Panc1 (cell line): ENCODE data around the gene SUPT6H.

Source experiments
- SIN3A ChIP-seq: IDR thresholded peaks from 2 replicates; pipeline ENCODE4 v1.6.1; 2012; ENCODE audit warnings: low read depth, mild to moderate bottlenecking, low read length, moderate library complexity, borderline replicate concordance; ENCODE audit not compliant: insufficient read depth
- TF ChIP-seq, protein P1 (sequence below): fragments of 450-650 bp; IDR thresholded peaks from 2 replicates; pipeline ENCODE4 v1.5.1; 2017; ENCODE audit warnings: mild to moderate bottlenecking

DNA sequence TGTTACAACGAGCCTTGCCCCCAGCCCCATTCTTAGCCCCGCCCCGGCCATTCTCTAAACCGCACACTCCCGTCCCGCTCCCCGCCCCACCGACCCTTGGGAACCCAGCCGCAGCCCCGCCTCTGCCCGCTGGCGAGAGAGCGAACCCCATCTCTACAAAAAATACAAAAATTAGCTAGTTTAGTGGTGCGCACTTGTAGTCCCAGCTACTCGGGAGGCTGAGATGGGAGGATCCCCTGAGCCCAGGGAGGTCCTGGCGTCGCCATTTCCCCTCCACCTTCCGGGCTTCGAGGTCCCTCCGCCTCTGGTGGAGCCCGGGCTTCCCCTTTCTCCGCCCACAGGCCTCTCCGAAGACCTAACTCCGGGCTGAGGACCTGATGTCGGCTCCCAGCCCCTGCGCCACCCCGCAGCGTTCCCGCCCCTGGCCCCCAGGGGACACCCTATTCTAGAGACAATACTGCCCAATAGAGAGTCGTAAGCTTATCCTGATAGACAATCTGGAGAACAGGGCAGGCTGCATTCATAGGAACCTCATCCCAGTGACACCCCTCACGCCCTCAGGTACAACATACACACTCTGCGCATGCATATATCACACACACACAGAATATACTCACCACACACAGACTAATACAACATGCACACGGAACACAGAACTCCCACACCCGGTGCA lies 50.2 kb downstream of the SUPT6H start:
- no peak for TF ChIP-seq SIN3A
- TF ChIP-seq, protein P1, sequence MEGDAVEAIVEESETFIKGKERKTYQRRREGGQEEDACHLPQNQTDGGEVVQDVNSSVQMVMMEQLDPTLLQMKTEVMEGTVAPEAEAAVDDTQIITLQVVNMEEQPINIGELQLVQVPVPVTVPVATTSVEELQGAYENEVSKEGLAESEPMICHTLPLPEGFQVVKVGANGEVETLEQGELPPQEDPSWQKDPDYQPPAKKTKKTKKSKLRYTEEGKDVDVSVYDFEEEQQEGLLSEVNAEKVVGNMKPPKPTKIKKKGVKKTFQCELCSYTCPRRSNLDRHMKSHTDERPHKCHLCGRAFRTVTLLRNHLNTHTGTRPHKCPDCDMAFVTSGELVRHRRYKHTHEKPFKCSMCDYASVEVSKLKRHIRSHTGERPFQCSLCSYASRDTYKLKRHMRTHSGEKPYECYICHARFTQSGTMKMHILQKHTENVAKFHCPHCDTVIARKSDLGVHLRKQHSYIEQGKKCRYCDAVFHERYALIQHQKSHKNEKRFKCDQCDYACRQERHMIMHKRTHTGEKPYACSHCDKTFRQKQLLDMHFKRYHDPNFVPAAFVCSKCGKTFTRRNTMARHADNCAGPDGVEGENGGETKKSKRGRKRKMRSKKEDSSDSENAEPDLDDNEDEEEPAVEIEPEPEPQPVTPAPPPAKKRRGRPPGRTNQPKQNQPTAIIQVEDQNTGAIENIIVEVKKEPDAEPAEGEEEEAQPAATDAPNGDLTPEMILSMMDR = no peak
